Measurements from ENCODE around the gene FLOT2. TPM values are rescaled to one million over a fixed set of nuclear protein-coding genes. Genes with fewer than 3 reads are reported as not detected.

The FLOT2 gene
- total and polyA plus RNA-seq, 7 donors = 30.4 to 81.1 (median 40.8) TPM

GRCh38 chr17:28917465-28917864 lies 19.9 kb upstream of the FLOT2 start:
- TF ChIP-seq CTCF (IDR thresholded peaks at IDR 0.05) = no peak
- DNase-seq (no peak), ATAC-seq (peak; percentile 20 to 70 (median 52))
- Histone ChIP-seq H3K36me3 (ENCODE audit: insufficient read depth in 1 of 2, low read depth in 1 of 2) (peaks cover 17 to 99% of the 10 kb centered on the region in 2 donors), H3K9me3 (no peaks in the 10 kb centered on the region), H3K4me3 (no peak overlapping the region), H3K27ac (peak overlapping the region; percentile 72), H3K27me3 (ENCODE audit: insufficient read depth in 3 of 3, low read length in 2 of 3) (no peaks in the 10 kb centered on the region), H3K4me1 (peaks cover 19% of the 10 kb centered on the region)
- intact Hi-C loops (cut with DNase I) = loop anchor here in 1 of 2 donors (10.0 kb wide), 1 partner anchor 273 kb away; the partner anchor contains the start of gene BLTP2
- WGBS, 3 donors = 25 to 58% (median 43%) methylated on average over 5 of the region's 5 CpGs

DNA sequence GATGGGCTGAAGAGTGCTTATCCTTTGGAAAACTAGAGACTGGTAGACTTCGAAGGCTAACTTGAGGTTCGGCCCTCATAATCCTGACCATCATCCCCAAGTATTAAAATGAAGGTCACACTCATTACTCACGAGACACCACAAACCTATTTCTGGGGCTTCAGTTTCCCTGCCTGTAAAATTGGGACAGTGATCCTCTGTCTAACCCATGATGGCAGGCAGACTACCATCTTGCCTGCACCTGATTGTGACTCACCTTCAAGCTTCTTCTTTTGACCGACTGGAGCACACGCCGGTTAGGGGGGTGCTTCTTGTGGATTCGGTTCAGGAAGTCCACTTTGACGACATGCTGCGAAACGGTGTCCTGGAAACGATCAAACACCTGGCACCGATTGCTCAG lies 19.5 kb upstream of the FLOT2 start:
- WGBS, 3 donors = 42 to 74% (median 44%) methylated on average over 12 of the region's 12 CpGs
- peak; percentile 28 to 61 (median 50) for ATAC-seq
- Histone ChIP-seq H3K27me3 (ENCODE audit: insufficient read depth in 3 of 3, low read length in 2 of 3) (no peaks in the 10 kb centered on the region), H3K4me3 (no peak overlapping the region), H3K4me1 (peaks cover 19% of the 10 kb centered on the region), H3K36me3 (ENCODE audit: insufficient read depth in 1 of 2, low read depth in 1 of 2) (peaks cover 20 to 99% of the 10 kb centered on the region in 2 donors), H3K27ac (peak overlapping the region; percentile 72), H3K9me3 (no peaks in the 10 kb centered on the region)
- DNase-seq = no peak
- intact Hi-C loops (cut with DNase I) = loop anchor here in 1 of 2 donors (10.0 kb wide), 1 partner anchor 272 kb away; the partner anchor contains the start of gene BLTP2
- TF ChIP-seq CTCF (IDR thresholded peaks at IDR 0.05) = no peak

- peak overlapping the region; percentile 72 for H3K27ac ChIP-seq
Observed at GRCh38 chr17:28916302-28916934, 18.9 kb upstream of the FLOT2 start.

GRCh38 chr17:28912938-28913333 lies 15.4 kb upstream of the FLOT2 start:
- DNase-seq (no peak), ATAC-seq (no peak)
- H3K36me3 ChIP-seq (ENCODE audit: insufficient read depth in 1 of 2, low read depth in 1 of 2) = peaks cover 28 to 99% of the 10 kb centered on the region in 2 donors
- H3K9me3 ChIP-seq = no peaks in the 10 kb centered on the region
- H3K4me1 ChIP-seq = peaks cover 30% of the 10 kb centered on the region
- no peak overlapping the region for H3K4me3 ChIP-seq
- H3K27ac ChIP-seq = no peak overlapping the region
- no peak for TF ChIP-seq CTCF (IDR thresholded peaks at IDR 0.05)
- no peaks in the 10 kb centered on the region for H3K27me3 ChIP-seq (ENCODE audit: insufficient read depth in 3 of 3, low read length in 2 of 3)
- WGBS, 3 donors = 91 to 94% (median 92%) methylated on average over 6 of the region's 6 CpGs
- intact Hi-C loops (cut with DNase I) = loop anchor here in 1 of 2 donors (2.0 to 10.0 kb wide), 2 partner anchors 156 to 268 kb away; partner anchors contain the start of gene BLTP2

More at GRCh38 chr17:28916302-28916934, 18.9 kb upstream of the FLOT2 start:
- H3K9me3 ChIP-seq = no peaks in the 10 kb centered on the region
- 33 to 48% (median 37%) methylated on average over 6 of the region's 6 CpGs for WGBS, 3 donors
- no peak overlapping the region for H3K4me3 ChIP-seq
- H3K36me3 ChIP-seq (ENCODE audit: insufficient read depth in 1 of 2, low read depth in 1 of 2) = peaks cover 20 to 99% of the 10 kb centered on the region in 2 donors
- H3K27me3 ChIP-seq (ENCODE audit: insufficient read depth in 3 of 3, low read length in 2 of 3) = no peaks in the 10 kb centered on the region
- TF ChIP-seq CTCF (IDR thresholded peaks at IDR 0.05) = peak; percentile 69
- peaks cover 19% of the 10 kb centered on the region for H3K4me1 ChIP-seq
- ATAC-seq = peak; percentile 69 to 84 (median 74)
- DNase-seq = no peak
- intact Hi-C loops (cut with DNase I) = loop anchor here in 1 of 2 donors (10.0 kb wide), 1 partner anchor 272 kb away; the partner anchor contains the start of gene BLTP2

Data from psoas muscle (tissue), 8 donors.